HG03196 (cell line): Measurements from ENCODE around the gene SHISA8.

ENCODE experiments used
- ATAC-seq: cut with Tn5 transposase; IDR thresholded peaks from one replicate; pipeline ENCODE4 v1.9.1; 2021; ENCODE audit not compliant: unreplicated experiment

The SHISA8 gene

DNA sequence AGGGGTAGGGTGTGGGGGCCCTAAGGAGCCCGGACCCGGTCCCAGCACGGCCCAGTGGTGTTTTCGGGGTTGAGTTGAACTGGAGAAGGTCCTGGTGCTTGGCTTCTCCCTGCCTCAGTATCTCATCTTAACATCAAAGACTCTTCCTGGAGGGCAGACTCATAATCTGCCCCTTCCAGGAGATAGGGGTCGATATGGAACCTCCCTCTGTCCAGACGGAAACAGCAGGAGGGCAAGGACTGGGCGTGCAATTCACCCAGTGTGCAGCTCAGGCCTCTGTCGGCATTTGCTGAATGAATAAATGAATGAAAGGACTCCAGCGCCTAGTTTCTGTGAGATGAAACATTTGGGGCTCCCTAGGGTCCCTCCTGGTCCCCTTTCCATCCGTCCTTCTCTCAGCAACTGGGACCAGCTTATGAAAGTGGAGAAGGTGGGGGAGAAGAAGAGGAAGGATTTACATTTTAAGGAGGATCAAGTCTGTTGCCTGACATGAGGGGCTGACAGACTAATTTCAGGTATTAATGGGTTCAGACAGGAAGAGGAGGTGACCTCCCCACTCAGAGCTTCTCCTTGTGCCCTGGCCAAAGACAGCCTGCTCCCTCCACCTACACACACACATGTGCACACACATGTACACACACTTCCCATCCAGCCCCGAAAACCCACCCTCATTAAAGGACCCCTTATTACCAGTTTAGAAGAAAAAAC lies 1.1 kb upstream of the SHISA8 start:
- ATAC-seq, result no peak

DNA sequence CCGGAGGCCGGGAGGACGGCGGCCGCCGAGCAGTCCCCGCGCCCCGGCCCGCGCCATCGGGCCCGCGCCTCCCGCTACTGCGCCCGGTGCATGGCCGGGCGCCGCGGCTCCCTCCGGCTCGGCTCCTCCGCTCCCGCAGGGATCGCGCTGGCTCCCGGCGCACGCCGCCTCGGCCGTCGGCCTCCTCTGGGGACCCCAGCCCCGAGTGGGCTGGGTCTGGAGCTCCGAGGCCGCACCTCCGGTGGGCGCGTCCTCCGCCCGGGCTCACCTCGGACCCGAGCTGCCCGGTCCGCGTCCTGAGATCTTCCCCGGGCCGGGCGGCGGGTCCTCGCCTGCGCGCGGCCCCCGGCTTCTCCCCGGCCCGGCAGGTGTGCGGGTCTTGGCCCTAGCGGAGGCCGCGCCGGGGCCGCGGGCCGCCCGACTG lies 251 bp downstream of the SHISA8 start:
- ATAC-seq, result no peak

DNA sequence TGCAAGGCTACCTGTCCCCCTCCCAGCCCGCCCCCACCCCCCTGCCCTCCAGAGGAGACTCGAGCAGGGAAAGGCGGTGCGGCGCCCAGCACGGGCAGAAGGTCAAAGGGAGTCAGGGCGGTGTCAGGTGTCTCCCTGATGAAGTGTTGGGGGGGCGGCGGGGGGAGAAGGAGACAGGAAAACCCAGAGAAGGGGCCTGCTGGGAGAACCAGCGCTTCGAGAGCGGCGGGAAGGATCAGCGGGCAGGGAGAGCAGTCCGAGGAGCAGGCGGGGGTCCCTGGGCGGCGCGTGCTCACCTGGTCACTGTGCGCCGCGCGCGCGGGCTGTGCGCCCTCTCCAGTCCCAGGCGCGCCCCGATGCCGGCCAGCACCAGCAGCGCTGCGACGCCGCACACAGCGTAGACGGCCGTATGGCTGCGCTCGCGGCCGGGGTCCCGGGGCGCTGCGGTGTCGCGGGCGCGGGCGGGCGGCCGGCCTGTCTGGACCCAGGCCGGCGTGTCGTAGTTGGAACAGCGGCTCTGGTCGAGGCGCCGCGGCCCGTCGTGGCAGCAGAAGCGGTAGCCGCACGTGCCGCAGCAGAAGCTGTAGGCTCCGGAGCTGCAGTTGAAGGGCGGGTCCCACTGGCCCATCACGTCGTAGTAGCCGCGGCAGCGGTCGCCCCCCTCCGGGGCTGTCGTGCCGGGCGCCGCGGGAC lies 886 bp downstream of the SHISA8 start:
- no peak for ATAC-seq

DNA sequence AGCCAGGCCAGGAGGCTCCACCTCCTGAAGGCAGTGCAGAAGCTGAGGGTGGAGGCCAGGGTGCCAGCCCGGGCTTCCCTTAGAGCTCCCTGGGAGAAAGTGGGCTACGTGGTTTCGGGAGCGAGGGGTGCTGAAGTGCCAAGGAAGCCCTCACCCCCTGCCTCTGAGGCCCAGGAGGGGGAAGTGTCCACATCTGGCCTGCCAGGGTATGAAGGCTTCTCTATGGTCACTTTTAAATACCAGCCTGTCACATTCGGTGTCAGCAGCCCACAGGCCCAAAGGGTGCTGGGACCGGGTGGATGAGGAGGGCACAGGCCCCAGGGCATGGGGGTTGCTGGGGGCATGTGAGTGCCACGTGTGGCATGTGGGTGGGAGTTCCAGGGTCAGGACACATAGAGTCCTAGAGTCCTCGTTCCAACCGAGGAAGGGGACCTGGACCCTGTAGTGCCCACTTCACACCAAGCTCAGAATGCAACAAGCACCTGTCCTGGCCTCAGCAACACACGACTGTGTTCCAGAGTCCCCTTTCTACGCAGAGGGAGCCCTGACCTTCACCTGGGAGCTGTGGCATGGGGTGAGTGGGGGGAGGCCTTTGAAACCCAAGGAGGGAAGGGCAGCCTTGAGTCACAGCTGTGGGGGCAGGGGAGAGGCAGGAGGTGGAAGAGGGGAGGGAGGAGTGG lies 1.7 kb downstream of the SHISA8 start:
- no peak for ATAC-seq

DNA sequence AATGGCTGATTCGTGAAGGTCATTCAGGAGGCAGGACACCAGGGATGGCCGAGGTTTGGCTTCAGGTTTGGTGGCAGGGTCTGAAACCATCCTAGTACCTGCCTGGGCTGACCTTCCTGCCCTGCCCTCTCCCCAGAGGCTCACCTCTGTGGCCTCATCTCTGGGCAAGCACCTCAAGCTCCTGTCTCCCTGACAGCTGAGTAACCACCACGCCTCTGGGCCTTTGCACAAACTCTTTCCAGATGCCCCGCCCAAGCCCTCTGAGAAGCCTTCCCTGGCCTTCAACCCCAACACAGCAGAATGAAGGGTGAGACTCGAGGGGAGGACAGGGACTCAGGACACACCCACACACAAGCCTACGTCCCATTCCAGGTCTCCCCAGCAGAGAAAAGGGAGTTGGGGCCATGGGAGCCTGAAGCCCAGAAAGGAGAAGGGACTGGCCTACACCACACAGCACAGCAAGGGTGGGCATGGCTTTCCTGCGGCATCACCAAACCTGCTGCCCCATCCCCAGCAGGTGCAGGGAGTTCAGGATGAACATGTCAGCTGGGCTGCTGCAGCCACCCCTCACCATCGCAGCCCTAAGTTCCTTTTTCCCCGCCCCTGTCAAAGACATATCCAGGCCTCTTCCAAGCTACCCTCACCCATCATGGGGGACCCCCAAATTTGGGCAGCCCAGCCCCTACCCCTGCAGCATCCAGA lies 2.4 kb downstream of the SHISA8 start:
- ATAC-seq, result no peak

DNA sequence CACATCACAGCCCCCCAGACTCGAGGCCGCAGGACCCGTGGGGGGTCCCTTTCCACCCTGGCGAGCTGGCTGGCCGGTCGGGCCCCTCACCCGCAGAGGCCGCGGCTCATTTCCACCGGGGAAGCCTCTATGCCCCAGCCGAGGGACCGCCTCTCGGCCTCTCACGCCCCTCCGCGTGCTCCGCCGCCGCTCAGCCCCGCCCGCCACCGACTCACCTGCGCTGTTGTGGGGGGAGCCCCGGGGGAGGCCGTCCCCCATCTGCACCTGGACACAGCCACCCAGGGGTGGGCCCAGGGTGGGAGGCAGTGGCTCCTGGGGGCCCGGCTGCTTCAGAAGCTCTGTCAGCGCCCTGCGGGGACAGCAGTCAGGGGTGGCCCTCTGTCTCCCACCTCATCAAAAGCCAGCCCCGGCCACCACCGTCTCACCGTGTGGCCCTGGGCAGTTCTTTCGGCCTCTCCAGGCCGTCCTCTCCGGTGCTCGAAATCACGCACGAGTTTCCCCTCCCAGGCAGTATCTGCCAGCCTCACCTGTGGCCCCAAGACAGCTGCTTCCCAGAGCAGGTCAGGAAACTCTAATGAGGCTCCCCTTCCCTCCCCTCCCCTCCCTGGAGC lies 3.8 kb downstream of the SHISA8 start:
- no peak for ATAC-seq

DNA sequence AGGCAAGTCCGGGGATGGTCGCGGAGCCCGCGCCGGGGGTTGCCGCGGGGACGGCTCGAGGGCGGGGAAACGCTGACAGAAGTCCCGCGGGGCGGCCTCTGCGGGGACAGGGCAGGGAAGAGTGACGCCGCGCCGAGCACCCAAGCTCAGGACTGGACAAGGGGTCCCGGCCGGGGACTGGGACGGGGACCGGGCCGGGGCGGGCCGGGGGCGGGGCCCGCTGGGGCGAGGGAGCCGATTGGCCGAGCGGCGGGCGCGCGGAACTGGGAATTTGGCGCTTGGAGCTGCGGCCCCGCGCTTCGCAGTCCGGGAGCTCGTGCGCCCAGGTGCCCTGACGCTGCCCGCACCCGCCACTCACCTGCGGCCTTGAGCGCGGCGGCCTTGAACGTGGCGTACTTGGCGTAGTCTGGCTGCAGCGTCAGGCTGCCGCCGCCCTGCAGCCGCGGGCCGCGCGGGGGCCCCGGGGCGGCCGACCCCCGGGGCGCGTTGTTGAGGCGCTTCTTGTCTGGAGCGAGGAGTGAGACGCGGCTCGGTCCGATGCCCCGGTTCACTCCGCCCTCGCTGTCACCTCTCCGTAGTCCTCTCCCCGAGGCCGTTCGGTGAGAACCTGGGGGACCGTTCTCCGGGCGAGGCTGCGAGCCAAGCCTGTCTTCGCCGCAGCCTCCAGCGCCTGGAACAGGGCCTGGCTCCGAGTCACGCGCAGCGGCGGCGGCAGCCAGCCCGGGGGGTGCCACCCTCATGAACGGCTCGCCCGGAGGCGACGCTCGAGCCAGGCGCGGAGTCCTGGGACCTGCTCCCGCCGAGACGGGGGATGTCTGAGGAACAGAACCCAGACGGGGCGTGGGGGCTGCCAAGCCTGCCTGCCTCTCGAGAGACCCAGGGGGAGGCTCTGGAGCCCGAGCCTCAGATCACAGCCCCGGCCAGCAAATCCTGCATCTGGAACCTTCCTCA lies 4.5 kb downstream of the SHISA8 start:
- ATAC-seq, result no peak

DNA sequence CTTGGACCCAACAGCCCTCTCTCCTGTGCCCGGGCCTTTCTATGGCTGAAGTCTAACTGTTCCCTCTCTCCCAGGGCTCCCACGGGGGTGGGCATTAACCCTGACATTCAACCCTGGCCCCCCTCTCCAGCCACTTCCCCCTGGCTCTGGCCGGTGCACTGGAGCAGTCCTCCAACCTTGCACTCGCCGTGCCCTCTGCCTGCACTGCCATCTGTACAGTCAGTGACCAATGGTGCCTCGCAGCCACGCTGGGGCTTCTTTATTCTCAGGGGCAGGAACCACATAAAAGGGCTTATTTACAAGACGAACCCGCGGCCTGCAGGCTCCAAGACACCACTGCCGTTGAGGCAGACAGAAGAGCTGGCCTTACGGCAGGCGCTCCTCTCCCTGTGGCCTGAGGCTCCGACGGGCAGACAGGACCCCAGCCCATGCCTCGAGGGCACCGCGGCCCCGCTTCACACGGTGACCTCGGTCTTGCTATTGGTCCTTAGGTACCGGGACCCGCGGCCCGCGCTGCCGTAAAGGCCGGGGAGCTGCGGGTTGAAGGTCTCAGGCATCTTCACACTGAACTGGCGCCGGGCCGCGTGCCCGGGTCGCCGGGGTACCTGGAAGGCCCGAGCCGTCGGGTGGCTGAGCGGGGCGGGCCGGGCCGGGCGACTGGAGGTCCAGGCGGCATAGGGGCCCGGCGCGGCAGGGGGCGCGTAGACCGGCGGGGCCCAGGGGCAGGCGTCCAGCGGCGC lies 5.4 kb downstream of the SHISA8 start:
- ATAC-seq, result no peak

DNA sequence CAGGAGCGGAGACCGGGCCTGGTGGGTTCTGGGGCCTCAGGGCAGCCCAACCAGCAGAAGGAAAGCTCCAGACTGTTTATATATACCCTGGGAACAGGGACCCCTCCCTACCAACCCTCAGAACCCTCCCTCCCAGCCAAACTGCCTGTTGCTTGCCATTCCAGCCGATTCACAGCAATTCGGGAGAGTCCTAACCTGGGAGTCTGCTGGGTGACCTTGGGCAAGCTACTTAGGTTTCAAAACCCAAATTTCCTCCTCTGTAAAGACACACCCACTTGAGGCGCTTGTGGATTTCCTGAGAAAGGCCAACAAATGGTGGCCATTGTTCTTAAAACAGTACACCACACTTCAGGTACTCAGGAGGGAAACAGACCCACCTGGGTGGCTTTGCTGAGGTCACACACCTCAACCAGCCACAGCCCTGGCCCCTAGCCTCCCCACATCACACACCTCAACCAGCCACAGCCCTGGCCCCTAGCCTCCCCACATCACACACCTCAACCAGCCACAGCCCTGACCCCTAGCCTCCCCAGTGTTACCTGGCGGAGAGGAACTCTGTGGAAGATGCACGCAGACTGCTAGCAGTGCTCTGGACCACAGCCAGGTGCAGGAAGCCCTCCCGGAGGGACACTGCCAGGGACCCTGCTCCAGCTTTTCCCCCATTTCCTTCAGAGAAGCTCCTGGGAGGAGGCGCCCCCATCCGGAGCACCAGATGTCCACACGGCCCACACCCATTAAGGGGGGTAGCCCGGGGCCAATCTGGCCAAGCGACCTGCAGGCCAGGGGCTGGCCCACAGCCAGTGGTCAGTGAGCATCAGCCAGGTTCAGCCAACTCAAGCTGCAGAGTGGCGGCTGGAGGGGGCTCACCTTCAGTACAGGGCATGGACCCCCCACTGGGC lies 6.2 kb downstream of the SHISA8 start:
- ATAC-seq, result no peak

DNA sequence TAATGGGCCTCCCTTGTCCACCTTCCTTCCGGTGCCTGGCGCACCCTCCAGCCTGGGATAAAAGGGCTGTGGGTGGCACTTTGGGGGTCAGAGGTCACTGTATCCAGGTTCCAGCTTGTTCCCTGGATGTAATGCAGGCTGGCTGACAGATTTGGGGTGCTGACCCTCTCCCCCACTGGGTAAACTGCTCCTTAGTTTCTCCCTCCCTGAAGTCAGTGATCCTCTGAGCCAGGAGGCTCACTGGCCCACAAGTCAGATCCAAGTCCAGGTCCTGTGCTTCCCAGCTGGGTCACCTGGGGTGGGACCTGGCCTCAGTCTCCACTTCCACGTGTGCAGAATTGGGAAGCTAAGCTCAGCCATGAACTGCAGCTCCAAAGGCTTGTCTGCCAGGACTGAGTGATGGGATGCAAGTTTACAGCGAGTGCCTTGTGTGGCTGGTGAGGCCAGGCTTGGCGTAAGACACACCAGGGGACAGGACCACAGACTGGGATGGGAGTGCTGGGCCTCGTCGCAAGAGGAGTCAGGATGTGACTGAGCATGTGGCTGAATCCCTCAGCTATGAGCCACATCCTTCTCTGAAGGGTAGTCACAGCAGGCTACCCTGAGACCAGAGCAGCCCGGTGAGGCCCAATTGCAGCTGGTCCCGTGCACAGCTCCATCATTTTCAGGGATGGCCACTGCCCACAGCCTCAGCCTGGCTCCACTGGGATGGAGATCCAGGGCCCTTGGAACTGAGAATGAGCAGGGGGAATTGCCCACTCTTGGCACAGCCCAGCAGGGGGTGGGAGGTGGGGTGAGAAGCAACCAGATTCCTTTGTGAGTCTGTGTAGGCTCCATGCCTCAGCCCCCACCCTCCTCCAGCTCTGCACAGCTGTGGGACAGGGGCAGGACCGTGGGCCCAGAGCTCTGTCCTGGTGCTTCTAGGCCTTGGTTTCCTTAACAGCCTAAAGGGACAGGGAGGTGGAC lies 7.2 kb downstream of the SHISA8 start:
- no peak for ATAC-seq

DNA sequence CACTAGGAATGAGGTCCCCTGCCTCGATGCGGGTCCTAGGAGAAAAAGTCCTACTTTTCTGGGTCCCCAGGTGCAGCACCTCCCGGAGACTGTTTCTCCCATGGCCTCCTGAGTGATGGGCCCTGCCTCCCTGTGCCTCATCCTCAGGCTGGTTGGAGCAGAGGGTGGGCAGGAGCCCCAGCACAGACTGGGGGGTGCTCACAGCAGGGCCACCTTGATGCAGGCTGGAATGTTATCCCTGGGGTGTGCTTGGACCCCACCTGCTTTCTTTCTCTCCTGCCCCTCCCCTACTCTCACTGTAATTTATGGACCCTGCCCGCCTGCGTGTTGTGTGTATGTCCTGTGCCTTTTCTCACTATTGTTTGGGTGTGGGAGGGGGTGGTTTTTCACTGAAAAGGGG lies 8.1 kb downstream of the SHISA8 start:
- ATAC-seq, result no peak

DNA sequence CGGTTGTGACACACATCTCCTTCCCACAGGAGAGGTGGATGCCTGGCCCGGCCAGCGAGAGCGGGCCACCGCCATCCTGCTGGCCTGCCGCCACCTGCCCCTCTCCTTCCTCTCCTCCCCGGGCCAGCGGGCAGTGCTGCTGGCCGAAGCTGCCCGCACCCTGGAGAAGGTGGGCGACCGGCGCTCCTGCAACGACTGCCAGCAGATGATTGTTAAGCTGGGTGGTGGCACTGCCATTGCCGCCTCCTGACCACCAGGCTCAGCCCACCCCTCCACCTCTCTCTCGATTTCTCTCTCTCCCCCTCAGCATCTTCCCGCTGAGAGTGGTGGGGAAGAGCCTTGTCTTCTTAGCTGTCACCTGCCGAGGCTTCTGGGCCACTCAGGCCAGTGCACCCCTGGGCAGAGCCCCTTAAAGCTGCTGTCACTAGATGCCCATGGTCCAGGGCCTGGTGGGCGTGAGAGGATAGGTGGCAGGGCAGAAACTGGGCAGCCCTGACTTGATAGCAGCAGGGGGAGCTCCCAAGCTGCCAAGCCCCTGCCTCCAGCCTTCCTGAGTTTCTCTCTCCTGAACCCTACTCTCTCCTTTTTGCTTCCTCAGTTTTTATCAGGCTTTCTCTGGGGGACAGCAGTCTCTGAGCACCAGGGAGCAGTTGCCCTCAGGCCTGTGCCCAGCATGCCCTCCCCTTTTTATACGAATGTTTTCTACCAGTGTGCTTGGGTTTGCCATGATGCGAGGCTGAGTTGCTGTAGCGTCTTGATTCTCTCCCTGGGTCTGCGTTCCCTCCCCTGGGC lies 9.3 kb downstream of the SHISA8 start:
- ATAC-seq, result no peak

DNA sequence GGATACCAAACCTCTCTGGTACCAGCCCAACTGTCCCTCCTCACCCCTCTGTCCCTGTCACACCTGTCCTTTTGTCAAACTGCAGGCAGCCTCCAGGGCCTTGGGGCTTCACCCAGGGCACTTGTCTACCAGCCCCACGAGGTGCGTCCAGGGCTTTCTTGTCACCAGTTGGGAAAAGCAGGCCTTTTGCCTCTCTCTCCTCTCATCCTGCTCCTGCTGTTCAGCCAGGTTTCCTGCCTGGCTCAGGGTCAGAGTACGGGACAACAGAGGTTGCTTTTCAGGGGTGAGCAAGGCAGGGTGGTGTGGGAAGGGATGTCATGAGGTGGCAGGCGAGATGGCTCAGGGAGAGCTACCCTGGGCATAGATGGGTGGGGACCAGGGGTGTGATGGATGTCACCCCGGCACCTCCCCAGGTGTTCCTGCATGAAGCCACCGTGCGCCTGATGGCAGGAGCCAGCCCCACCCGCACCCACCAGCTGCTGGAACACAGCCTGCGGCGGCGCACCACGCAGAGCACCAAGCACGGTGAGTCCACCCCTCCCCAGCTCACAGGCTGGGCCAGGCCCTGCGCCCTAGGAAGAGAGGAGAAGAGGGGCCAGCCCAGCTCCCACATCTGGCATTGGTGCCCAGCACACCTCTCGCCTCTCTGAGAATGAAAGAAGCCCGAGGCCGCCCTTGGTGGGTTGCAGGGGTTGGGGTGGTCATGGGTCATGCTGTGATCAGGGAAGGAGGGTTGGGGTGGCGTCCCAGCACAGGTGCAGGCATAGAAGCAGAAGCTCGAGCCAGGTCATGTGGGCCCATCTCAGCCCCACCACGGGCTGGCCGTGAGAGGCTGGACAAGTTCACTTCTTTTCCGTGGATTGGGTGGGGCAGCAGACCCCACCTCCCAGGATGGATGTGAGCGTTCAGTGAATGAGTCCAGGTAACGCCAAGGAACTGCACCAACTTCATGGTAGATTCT lies 10.1 kb downstream of the SHISA8 start:
- ATAC-seq, result no peak

DNA sequence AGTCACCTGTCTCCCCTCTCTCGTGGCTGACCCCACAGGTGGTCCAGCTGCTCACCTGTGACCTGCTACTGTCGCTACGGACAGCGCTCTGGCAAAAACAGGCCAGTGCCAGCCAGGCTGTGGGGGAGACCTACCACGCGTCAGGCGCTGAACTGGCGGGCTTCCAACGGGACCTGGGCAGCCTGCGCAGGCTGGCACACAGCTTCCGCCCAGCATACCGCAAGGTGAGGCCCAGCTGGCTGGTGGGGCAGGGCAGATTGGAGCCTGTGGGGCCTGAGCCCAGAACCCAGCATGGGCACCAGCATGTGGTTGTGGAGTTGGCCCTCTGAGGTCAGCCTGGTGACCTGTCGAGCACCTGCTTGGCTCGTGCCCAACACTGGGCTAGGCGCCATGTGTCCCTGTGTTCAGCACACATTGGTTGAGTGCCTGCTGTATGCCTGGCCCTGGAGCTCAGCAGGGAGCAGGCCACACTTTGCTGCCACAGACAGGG lies 11.9 kb downstream of the SHISA8 start:
- ATAC-seq, result no peak

DNA sequence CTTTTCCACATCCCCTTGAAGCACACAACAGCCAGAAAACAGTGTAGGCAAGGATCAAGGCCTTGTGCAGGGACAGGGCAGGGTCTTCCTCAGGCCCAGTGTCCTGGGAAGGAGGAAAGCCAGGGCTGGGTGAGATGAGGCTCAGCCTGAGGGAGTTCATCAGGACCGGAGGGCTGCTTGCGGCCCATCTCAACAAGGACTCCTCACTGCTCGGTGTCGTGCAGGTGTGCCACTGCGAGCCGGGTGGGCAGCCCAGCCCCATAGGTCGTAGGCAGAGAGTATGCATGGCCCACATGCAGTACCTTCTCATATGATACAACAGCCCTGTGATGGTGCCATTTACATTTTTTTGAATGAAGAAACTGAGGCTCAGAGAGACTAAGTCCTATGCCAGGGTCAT lies 12.9 kb downstream of the SHISA8 start:
- no peak for ATAC-seq
